ENCODE data around the gene SLC22A1.
"Not testable (repeated sequence)": the region's sequence is repeated elsewhere in the genome, so short reads cannot be mapped to it uniquely, and the experiment has no call there.

Gene SLC22A1

DNA sequence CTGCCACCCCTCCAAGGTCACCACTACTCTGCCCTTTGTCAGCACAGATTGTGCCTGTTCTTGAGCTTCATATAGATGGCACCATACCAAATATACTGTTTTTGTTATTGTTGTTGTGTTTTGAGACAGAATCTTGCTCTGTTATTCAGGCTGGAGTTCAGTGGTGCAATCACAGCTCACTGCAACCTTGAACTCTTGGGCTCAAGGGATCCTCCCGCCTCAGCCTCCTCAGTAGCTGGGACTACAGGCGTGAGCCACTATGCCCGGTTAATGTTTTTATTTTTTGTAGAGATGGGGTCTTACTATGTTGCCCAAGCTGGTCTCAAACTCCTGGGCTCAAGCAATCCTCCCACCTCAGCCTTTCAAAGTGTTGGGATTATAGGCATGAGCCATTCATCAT lies 18.9 kb downstream of the SLC22A1 start:
- not testable (repeated sequence) for DNase-seq

DNA sequence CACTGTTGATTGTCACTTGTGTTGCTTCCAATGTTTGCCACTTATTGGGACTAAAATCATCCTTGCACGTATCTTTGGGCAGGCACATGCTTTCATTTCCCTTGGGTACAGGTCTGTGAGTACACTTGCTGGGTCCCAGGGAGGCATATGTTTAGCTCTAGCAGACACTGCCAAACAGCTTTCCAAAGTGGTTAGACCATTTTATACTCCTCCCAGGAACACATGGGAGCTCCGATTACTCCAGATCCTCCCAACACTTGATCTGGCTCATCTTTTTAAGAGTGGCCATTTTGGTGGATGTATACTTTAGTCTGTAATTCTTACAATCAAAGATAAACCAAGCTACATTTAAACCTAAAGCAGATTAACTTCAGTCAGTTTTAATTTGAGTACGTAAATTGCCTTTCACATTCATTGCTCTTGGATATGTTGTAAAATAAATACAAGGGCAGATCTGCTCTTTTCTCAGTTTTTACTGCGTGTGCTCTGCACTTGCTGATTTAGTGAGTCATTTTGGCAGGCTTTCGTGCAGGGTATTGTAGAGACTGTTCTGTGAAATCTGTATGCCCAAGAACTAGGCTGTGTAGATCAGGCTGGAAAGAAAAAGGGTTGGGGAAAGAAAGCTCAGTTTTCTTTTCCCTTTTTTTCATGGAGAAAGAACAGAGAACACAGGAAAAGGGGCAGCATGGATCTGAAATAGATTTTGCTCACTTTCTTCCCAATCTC lies 19.5 kb downstream of the SLC22A1 start:
- no peak for DNase-seq

DNA sequence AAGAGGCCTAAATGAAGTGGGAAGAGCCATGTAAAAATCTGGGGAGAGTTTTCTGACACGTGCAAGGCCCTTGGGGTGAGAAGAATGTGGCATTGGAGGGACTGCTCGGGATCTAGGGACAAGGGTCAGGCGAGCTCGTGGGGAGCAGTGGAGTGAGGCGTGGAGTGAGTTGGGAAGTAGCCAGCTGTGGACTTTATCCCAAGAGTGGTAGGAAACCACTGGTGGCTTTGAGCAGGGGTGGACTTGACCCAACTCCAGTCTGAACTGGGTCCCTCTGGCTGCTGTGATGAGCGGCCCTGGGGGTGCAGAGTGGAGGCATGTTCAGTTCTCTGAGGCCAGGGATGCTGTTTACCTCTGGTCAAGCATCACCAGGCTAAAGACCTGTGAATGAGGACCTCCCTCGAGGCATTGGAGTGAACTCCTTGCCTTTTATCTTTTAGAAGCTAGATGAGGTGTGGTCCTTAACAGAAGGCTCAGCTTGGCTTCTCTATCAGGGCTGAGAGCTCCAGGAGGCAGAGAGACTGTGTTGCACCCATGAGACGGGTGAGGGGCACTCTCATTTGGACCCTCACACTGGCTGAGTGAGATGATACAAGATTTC lies 20.6 kb downstream of the SLC22A1 start:
- no peak for DNase-seq

- DNase-seq: no peak
These were observed 25.0 kb downstream of the SLC22A1 start for GRCh38 chr6:160146454-160147145.

GRCh38 chr6:160147146-160147536 lies 25.5 kb downstream of the SLC22A1 start:
- no peak for DNase-seq

DNA sequence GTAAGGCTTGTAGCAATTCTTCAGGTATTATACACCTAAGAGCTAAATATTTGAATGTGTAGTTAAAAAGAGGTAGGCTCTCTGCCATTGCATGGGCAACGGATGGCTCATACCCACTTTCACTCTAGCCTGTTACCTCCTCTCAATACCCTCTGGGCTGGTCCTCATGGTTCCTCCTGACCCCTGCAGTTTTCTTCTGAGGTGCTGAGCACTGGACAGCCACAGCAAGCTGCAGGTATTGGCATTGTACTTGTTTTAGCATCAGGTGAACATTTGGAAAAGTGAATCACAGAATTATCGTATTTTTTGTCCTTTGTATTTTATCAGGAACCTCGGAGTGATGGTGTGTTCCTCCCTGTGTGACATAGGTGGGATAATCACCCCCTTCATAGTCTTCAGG lies 32.9 kb downstream of the SLC22A1 start:
- DNase-seq: no peak

DNA sequence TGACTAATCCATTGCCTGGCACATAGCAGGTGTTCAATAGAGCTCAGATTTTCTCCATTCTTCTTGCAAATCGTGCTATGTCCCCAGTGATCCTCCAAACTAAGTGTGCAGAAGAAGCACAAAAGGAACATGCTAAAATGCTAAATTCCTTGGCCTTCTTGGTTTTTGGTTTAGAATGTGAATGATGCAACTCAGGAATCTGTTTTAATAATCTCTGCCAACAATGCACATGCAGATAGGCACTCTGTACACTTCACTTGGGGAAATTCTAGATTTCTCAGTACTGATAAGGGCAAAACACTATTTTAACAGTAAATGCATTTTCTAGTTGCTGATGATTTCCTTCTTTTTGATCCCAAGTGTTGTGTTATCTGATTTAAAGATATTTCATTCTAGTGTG lies 35.2 kb downstream of the SLC22A1 start:
- no peak for DNase-seq

- no peak for DNase-seq
These were observed 38.8 kb downstream of the SLC22A1 start for GRCh38 chr6:160160450-160160849.

GRCh38 chr6:160160929-160161646 lies 39.5 kb downstream of the SLC22A1 start:
- DNase-seq: no peak

- no peak for DNase-seq
These were observed 40.0 kb downstream of the SLC22A1 start for GRCh38 chr6:160161647-160161986.

- no peak for DNase-seq
These were observed 40.5 kb downstream of the SLC22A1 start for GRCh38 chr6:160162030-160162566.

GRCh38 chr6:160163425-160163824 lies 41.8 kb downstream of the SLC22A1 start:
- no peak for DNase-seq

GRCh38 chr6:160163912-160164311 lies 42.3 kb downstream of the SLC22A1 start:
- no peak for DNase-seq

DNA sequence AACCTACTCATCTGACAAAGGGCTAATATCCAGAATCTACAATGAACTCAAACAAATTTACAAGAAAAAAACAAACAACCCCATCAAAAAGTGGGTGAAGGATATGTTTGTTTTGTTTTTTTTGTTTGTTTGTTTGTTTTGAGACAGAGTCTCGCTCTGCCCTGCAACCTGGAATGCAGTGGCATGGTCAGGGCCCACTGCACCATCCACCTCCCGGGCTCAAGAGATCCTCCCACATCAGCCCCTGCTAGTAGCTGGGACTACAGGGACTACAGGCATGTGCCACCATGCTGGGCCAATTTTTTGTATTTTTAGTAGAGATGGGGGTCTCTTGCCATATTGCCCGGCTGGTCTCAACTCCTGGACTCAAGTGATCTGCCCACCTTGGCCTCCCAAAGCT lies 44.3 kb downstream of the SLC22A1 start:
- not testable (repeated sequence) for DNase-seq

DNA sequence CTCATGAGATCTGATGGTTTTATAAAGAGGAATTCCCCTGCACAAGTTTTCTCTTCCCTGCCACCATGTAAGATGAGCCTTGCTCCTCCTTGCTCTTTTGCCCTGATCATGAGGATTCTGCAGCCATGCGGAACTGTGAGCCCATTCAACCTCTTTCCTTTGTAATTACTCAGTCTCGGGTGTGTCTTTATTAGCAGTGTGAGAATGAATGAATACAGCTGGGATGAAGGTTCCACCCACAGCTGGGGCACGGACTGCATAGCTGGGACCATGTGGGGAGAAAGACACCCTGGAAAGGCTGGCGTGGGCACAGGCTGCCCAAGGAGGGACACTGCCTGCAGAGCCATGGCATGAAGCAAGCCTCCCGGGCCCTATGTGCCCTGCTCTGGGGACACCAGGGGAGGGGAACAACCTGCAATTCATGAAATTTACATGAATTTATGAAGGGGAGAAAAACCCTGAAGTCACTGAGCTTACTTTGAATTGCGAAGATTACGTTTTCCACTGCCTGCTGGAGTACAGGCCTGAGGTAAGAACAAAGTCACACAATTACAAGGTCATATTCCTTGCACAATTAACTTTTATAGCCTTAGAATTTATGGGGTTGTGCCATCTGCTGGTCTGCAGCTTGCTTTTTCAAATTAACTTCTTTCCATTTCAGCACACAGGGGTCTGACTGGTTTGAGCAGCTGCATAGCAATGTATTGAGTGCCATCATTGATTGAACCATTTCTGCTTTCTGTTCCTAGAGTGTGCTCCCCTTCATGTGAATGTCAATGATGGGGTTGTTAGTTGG lies 46.2 kb downstream of the SLC22A1 start:
- DNase-seq: no peak

DNA sequence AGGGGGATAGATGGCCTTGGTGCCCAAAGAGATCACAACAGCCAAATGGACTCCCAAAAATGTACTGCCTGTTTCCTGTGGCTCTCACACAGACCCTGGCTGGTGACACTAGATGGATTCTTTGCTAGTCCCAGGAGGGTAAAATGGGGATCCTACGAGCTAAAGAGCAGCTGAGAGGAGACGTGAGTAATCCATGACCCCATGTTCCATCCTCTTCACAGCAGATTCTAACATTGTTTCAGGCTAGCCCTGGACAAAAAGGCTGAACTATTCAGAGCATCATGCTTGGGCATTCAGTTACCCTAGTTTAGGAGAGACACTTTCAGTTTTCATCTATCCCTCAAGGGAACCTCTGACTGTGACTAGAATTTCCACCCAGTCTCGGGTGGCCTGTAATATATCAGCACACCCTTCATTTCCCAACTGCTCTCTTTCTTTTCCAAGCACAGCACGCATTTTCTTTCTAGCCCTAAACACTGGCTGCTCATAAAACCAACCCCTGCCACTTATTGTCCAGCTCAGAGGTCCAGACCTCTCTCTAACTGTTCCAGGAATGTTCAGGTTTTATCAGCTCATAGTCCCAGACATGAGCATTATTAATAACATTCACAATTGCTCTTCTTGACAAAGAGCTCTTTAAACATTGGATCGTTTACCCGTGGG lies 48.5 kb downstream of the SLC22A1 start:
- no peak for DNase-seq

DNA sequence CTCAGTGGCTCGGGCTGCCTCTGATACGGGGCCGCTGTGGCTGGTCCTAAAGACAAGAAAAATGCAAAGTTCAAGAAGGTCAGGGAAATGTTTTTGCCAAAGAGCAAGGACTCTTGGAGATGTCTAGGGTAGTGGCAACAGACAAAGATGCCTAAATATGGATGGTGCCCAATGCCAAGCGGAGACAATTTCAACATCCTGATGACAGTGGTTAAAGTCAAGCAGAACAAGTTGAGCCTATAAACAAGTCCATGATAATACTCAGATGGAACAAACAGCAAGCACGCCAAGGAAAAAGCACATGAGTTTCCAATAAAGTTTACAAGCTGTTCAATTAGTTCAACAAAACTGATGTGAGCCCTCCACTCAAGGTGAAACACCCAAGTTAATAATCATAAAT lies 51.1 kb downstream of the SLC22A1 start:
- DNase-seq: no peak

DNA sequence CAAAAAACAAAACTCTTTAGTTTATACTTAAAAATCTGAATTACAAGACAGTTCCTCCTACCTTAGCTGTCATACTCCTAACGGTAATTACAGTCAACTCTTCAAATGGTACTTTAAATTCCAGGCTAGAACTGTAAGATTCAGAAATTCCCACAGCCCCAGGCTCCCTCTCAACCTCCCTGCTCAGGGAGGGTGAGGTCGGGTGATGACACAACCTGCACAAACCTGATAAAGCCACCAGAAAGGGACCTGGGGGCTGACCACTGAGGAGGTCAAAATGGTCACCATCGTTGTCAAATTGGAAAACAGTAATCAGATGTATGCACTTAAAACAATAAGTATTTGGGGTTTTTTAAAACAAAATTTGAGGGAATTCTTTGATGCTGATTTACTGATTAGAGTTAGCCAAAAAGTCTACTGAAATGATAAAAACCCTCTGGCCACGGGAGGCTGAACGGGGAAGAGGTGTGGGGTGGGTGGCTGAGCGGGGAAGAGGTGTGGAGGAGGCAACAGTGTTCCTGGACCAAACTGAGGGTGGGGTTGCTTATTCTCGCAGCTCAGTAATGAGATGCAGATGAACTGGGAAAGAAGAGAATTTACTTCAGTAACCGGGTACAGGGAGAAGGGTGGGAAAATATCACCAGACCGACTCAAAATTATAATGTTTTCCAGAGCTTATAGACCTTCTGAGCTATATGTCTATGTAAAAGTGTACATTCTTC lies 52.4 kb downstream of the SLC22A1 start:
- DNase-seq: no peak

GRCh38 chr6:160174681-160175080 lies 53.1 kb downstream of the SLC22A1 start:
- DNase-seq: no peak

GRCh38 chr6:160177220-160177619 lies 55.6 kb downstream of the SLC22A1 start:
- DNase-seq: no peak

DNA sequence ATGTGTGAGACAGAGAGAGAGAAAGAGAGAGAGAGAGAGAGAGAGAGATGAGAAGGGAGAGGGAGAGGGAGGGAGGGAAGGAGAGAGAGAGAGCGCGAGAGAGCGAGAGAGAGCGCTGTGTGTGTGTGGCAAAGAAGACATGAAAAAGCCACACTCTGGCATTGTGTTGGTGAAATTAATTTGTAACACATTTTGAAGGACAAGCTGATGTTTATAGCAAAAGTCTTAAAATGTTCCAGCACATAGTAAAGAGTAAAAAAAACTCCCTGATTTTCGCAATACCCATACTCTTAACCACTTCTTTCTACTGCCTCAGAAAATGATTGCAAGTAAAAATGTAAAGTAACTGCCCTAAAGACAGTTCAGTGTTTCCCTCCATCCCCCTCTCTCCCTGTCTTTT lies 56.7 kb downstream of the SLC22A1 start:
- DNase-seq: no peak

All from suppressor macrophage treated with lipopolysaccharide for 4 hours (primary cell).